HL-60/S4 treated with phorbol 12-myristate 13-acetate at 8.2 ng/mL for 4 days and 3 days (cell line): ENCODE results near the gene ATXN7L1.

ENCODE experiments used
- in situ Hi-C: fragments of 300-500 bp; cut with MboI; formaldehyde crosslinking; loops from 2 replicates; pipeline ENCODE4 v1.15.0; 2022; ENCODE audit warnings: low sequenced_read_pairs

Gene ATXN7L1

GRCh38 chr7:105654095-105654686 lies 222.2 kb downstream of the ATXN7L1 start:
- in situ Hi-C loops: loop anchor here (25.0 kb wide), 1 partner anchor 383 kb away; no protein-coding TSS in a partner anchor

- in situ Hi-C loops: loop anchor here (25.0 kb wide), 1 partner anchor 384 kb away; no protein-coding TSS in a partner anchor
Observed at GRCh38 chr7:105653441-105654005, 222.9 kb downstream of the ATXN7L1 start.

- in situ Hi-C loops: loop anchor here (25.0 kb wide), 1 partner anchor 385 kb away; no protein-coding TSS in a partner anchor
Observed at GRCh38 chr7:105652359-105652993, 223.9 kb downstream of the ATXN7L1 start.

- in situ Hi-C loops: loop anchor here (25.0 kb wide), 1 partner anchor 386 kb away; no protein-coding TSS in a partner anchor
Observed at GRCh38 chr7:105651798-105652197, 224.6 kb downstream of the ATXN7L1 start.

GRCh38 chr7:105650382-105650970 lies 225.9 kb downstream of the ATXN7L1 start:
- in situ Hi-C loops: loop anchor here (25.0 kb wide), 1 partner anchor 387 kb away; no protein-coding TSS in a partner anchor

GRCh38 chr7:105649727-105650381 lies 226.5 kb downstream of the ATXN7L1 start:
- in situ Hi-C loops: loop anchor here (25.0 kb wide), 1 partner anchor 387 kb away; no protein-coding TSS in a partner anchor

- in situ Hi-C loops: no loop called here
Observed at GRCh38 chr7:105648561-105649401, 227.6 kb downstream of the ATXN7L1 start.

GRCh38 chr7:105647591-105647990 lies 228.8 kb downstream of the ATXN7L1 start:
- in situ Hi-C loops: no loop called here

- in situ Hi-C loops: no loop called here
Observed at GRCh38 chr7:105644937-105645336, 231.5 kb downstream of the ATXN7L1 start.

GRCh38 chr7:105643851-105644250 lies 232.5 kb downstream of the ATXN7L1 start:
- in situ Hi-C loops: no loop called here

GRCh38 chr7:105643384-105643783 lies 233.0 kb downstream of the ATXN7L1 start:
- in situ Hi-C loops: no loop called here

- in situ Hi-C loops: no loop called here
Observed at GRCh38 chr7:105642264-105642663, 234.1 kb downstream of the ATXN7L1 start.

- in situ Hi-C loops: no loop called here
Observed at GRCh38 chr7:105640956-105641810, 235.2 kb downstream of the ATXN7L1 start.

- in situ Hi-C loops: no loop called here
Observed at GRCh38 chr7:105639667-105640493, 236.5 kb downstream of the ATXN7L1 start.

GRCh38 chr7:105638902-105639495 lies 237.4 kb downstream of the ATXN7L1 start:
- in situ Hi-C loops: no loop called here

- in situ Hi-C loops: no loop called here
Observed at GRCh38 chr7:105638334-105638733, 238.1 kb downstream of the ATXN7L1 start.

- in situ Hi-C loops: no loop called here
Observed at GRCh38 chr7:105637755-105638154, 238.6 kb downstream of the ATXN7L1 start.

GRCh38 chr7:105636982-105637381 lies 239.4 kb downstream of the ATXN7L1 start:
- in situ Hi-C loops: no loop called here
